HFF-Myc (cell line): ENCODE measurements around the gene ZNF718.
"Not testable (repeated sequence)": the region's sequence is repeated elsewhere in the genome, so short reads cannot be mapped to it uniquely, and the experiment has no call there.

ENCODE experiments used
- DNase-seq: peaks from one replicate; pipeline ENCODE4 v3.0.0-alpha.2; 2011; ENCODE audit warnings: low read depth; ENCODE audit errors: extremely low read depth
- H3K4me3 ChIP-seq: replicated peaks from 2 replicates; pipeline ENCODE4 v1.5.1; 2011; ENCODE audit warnings: low read depth, mild to moderate bottlenecking, control low read depth, low read length
- CTCF ChIP-seq: IDR thresholded peaks from 2 replicates; pipeline ENCODE4 v1.5.1; 2012; ENCODE audit warnings: mild to moderate bottlenecking, low read depth, low read length, control low read depth; ENCODE audit errors: missing control alignments

The ZNF718 gene

DNA sequence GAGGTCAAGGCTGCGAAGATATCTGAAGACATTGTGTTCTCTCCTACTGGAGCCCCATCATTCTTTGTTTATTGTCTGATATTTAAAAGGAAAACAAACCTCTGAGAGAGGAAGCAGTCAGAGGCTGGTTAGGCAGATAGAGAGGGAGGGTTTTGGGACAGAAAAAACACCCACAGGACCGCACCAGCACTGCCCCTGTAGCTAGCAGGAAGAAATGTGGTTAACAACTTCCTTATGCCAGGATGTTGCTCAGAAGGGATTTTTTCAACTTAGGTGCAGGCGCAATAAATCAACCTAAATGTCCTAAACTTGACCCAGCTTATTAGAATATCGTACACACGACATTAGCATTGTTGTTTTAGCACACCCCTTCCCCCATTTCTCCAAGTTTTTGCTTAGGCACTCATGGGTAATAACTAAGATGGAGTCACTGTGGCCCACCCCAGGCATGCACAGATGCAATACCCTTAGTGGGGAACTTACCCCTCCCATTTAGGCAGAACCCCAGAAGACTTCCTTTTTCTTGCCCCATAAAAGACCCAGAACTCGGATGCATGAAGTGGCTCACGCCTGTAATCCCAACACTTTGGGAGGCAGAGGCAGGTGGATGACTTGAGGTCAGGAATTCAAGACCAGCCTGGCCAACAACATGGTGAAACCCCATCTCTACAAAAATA, 2.8 kb upstream of the ZNF718 start:
- no peak for DNase-seq
- no peak for TF ChIP-seq CTCF
- H3K4me3 ChIP-seq, result no peak overlapping the region

GRCh38 chr4:123922-124274, 403 bp upstream of the ZNF718 start:
- not testable (repeated sequence) for DNase-seq
- H3K4me3 ChIP-seq, result peak overlapping the region; percentile 81

DNA sequence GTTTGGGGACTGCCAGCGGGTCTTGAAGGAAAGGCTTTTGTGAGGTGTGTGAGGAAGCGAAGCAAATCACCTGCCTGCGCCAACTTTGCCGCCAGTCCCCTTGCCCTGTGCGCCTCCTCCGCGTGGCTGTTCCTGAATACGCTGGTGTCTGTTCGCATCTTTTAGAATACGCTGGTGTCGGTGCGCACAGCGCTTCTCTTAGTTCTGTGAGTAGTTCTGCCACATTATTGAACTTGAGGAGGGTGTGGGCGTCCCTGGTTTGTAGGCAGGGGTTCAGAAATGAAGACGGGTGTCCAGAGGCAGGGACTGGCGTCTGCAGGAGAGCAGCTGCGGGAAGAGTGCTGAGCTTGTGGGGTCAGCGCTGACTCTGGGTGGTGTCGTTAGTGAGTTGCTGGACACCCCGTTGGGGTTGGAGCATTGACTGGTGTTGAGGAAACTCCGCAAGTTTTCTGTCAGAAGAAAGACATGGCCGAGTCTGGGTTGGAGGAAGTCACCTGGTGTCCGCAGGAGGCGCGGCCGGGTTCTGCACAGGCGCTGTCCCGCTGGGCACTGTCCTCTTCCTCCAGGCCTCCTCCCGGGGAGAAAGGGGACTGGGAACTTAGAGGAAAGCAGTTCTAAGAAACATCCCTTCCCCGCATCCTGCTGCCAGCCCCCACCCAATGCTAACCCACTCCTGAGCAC, 930 bp downstream of the ZNF718 start:
- DNase-seq, result no peak
- H3K4me3 ChIP-seq, result peak overlapping the region; percentile 81
- no peak for TF ChIP-seq CTCF

GRCh38 chr4:125833-126232, 1.5 kb downstream of the ZNF718 start:
- no peak for TF ChIP-seq CTCF
- DNase-seq, result no peak
- H3K4me3 ChIP-seq, result peak overlapping the region; percentile 81

GRCh38 chr4:132483-132882, 8.2 kb downstream of the ZNF718 start:
- no peak overlapping the region for H3K4me3 ChIP-seq
- no peak for TF ChIP-seq CTCF
- DNase-seq, result no peak

- no peak overlapping the region for H3K4me3 ChIP-seq
- no peak for TF ChIP-seq CTCF
- no peak for DNase-seq
Observed at GRCh38 chr4:138935-139334, 14.6 kb downstream of the ZNF718 start.

- no peak overlapping the region for H3K4me3 ChIP-seq
- TF ChIP-seq CTCF, result no peak
- DNase-seq, result no peak
Observed at GRCh38 chr4:139691-140090, 15.4 kb downstream of the ZNF718 start.
